Right ventricle myocardium inferior (tissue), 1 donor: Measurements from ENCODE around the gene BPIFB6. TPM values are rescaled to one million over a fixed set of nuclear protein-coding genes. Genes with fewer than 3 reads are reported as not detected.

Experiments
- ATAC-seq: fragments of 200-7000 bp; cut with Tn5 transposase; one replicate; pipeline ENCODE4 v1.9.1; 2020; ENCODE audit warnings: mild to moderate bottlenecking, moderate library complexity
- DNase-seq: peaks from one replicate; pipeline ENCODE4 v3.0.0; 2021; ENCODE audit errors: missing footprints
- intact Hi-C: fragments of 100-400 bp; cut with DNase I; formaldehyde crosslinking; loops from one replicate; pipeline ENCODE4 v1.11.0; 2022
- long read RNA-seq: library from polyadenylated mRNA; unstranded; transcript quantifications from one replicate; pipeline ENCODE4 v2.0.0, GENCODE V29; 2021
- total RNA-seq: library from RNA; stranded (reverse); fragmentation: NEBNext Ultra II Directional; extraction: Animal tissue kit (Norgen Biotek cat#: 25700); gene quantifications from one replicate; pipeline ENCODE4 v1.2.1, GENCODE V29; 2021
- donor health status: DM: no; HTN: yes; CAD: no; lungs with severe emphysema.

Gene BPIFB6
- not detected for total RNA-seq
- long read RNA-seq: 0 reads

- DNase-seq (no peak), ATAC-seq (no peak)
- intact Hi-C loops: no loop called here
Measured at GRCh38 chr20:33031531-33031930, at the start of gene BPIFB6. Gene BPIFB6, plus strand, starts transcription at chr20:33031648. Its CDS starts 0 bp downstream, at chr20:33031648.

- no peak for DNase-seq
- intact Hi-C loops: no loop called here
- peak; percentile 88 for ATAC-seq
Measured at GRCh38 chr20:32982617-32983458, 48.6 kb upstream of the BPIFB6 start.

GRCh38 chr20:32983459-32984112 lies 47.9 kb upstream of the BPIFB6 start:
- intact Hi-C loops: no loop called here
- DNase-seq: no peak
- no peak for ATAC-seq

GRCh38 chr20:32984196-32984595 lies 47.3 kb upstream of the BPIFB6 start:
- intact Hi-C loops: no loop called here
- ATAC-seq (no peak), DNase-seq (no peak)

- DNase-seq (no peak), ATAC-seq (no peak)
- intact Hi-C loops: no loop called here
Measured at GRCh38 chr20:32984631-32985354, 46.7 kb upstream of the BPIFB6 start.

- no peak for DNase-seq
- ATAC-seq: no peak
- intact Hi-C loops: no loop called here
Measured at GRCh38 chr20:32985596-32985995, 45.9 kb upstream of the BPIFB6 start.

- intact Hi-C loops: no loop called here
- no peak for ATAC-seq
Measured at GRCh38 chr20:32986331-32986966, 45.0 kb upstream of the BPIFB6 start.

GRCh38 chr20:32987044-32987825 lies 44.2 kb upstream of the BPIFB6 start:
- no peak for ATAC-seq
- intact Hi-C loops: no loop called here
- no peak for DNase-seq

More at GRCh38 chr20:32986331-32986966, 45.0 kb upstream of the BPIFB6 start:
- no peak for DNase-seq

GRCh38 chr20:32988008-32988407 lies 43.4 kb upstream of the BPIFB6 start:
- DNase-seq (no peak), ATAC-seq (peak; percentile 57)
- intact Hi-C loops: no loop called here

- intact Hi-C loops: no loop called here
- DNase-seq (no peak), ATAC-seq (no peak)
Measured at GRCh38 chr20:32989507-32990283, 41.8 kb upstream of the BPIFB6 start.

- ATAC-seq (no peak), DNase-seq (no peak)
- intact Hi-C loops: no loop called here
Measured at GRCh38 chr20:32990426-32990825, 41.0 kb upstream of the BPIFB6 start.

GRCh38 chr20:32991383-32991782 lies 40.1 kb upstream of the BPIFB6 start:
- ATAC-seq (no peak), DNase-seq (no peak)

GRCh38 chr20:32991792-32992641 lies 39.4 kb upstream of the BPIFB6 start:
- no peak for ATAC-seq
- intact Hi-C loops: no loop called here
- no peak for DNase-seq

More at GRCh38 chr20:32991383-32991782, 40.1 kb upstream of the BPIFB6 start:
- intact Hi-C loops: no loop called here

- ATAC-seq (no peak), DNase-seq (no peak)
- intact Hi-C loops: no loop called here
Measured at GRCh38 chr20:32993496-32994050, 37.9 kb upstream of the BPIFB6 start.

GRCh38 chr20:32995802-32996201 lies 35.6 kb upstream of the BPIFB6 start:
- intact Hi-C loops: no loop called here
- ATAC-seq (no peak), DNase-seq (no peak)

GRCh38 chr20:32997431-32997830 lies 34.0 kb upstream of the BPIFB6 start:
- no peak for DNase-seq
- no peak for ATAC-seq
- intact Hi-C loops: no loop called here
